Hepatocyte (in vitro differentiated cells): ENCODE data around the gene CHI3L2.

Experiments used
- EZH2 ChIP-seq: fragments of 200-600 bp; sonication (generic); IDR thresholded peaks from 2 replicates; pipeline ENCODE4 v1.6.1; 2016; ENCODE audit warnings: antibody characterized with exemption, mild to moderate bottlenecking, borderline replicate concordance
- TF ChIP-seq, protein P1 (sequence below): fragments of 200-600 bp; sonication (generic); IDR thresholded peaks from 2 replicates; pipeline ENCODE4 v1.5.1; 2016; ENCODE audit warnings: antibody characterized with exemption, mild to moderate bottlenecking; ENCODE audit not compliant: poor library complexity

GRCh38 chr1:111289371-111289770 is 61.9 kb downstream of the CHI3L2 start:
- no peak for TF ChIP-seq EZH2
- TF ChIP-seq, protein P1, sequence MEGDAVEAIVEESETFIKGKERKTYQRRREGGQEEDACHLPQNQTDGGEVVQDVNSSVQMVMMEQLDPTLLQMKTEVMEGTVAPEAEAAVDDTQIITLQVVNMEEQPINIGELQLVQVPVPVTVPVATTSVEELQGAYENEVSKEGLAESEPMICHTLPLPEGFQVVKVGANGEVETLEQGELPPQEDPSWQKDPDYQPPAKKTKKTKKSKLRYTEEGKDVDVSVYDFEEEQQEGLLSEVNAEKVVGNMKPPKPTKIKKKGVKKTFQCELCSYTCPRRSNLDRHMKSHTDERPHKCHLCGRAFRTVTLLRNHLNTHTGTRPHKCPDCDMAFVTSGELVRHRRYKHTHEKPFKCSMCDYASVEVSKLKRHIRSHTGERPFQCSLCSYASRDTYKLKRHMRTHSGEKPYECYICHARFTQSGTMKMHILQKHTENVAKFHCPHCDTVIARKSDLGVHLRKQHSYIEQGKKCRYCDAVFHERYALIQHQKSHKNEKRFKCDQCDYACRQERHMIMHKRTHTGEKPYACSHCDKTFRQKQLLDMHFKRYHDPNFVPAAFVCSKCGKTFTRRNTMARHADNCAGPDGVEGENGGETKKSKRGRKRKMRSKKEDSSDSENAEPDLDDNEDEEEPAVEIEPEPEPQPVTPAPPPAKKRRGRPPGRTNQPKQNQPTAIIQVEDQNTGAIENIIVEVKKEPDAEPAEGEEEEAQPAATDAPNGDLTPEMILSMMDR: no peak
